HUDEP-2 (cell line): ENCODE measurements around the gene HOXC9.
A peak's percentile ranks its signal among the peaks of the same experiment; 100 is the strongest.

ENCODE experiments used
- DNase-seq, 76 experiments: peaks; one replicate each; lab custom pipeline; 2025; ENCODE audit not compliant: unreplicated experiment in 76 of 76; lab: John Stamatoyannopoulos, UW

HOXC9 gene

GRCh38 chr12:53998900-53999236 is 1.1 kb upstream of the HOXC9 start:
- DNase-seq: no peak

- peak in 16 of 76 experiments; percentile 6 to 34 (median 16) for DNase-seq
Observed at GRCh38 chr12:53999559-54000115, 324 bp upstream of the HOXC9 start.

GRCh38 chr12:54001283-54002187 is 1.6 kb downstream of the HOXC9 start:
- no peak for DNase-seq

GRCh38 chr12:54002278-54002914 is 2.4 kb downstream of the HOXC9 start:
- no peak for DNase-seq

- no peak for DNase-seq
Observed at GRCh38 chr12:54002915-54003389, 3.0 kb downstream of the HOXC9 start.

GRCh38 chr12:54003625-54004024 is 3.7 kb downstream of the HOXC9 start:
- DNase-seq: no peak

GRCh38 chr12:54004063-54004840 is 4.3 kb downstream of the HOXC9 start:
- DNase-seq: no peak

- DNase-seq: no peak
Observed at GRCh38 chr12:54004841-54005530, 5.0 kb downstream of the HOXC9 start.

GRCh38 chr12:54005531-54005852 is 5.5 kb downstream of the HOXC9 start:
- DNase-seq: no peak

GRCh38 chr12:54005853-54006558 is 6.0 kb downstream of the HOXC9 start:
- peak in 65 of 76 experiments; percentile 6 to 82 (median 60) for DNase-seq

- no peak for DNase-seq
Observed at GRCh38 chr12:54006559-54007220, 6.7 kb downstream of the HOXC9 start.

- no peak for DNase-seq
Observed at GRCh38 chr12:54007538-54008259, 7.7 kb downstream of the HOXC9 start.

GRCh38 chr12:54008260-54008552 is 8.2 kb downstream of the HOXC9 start:
- DNase-seq: no peak

GRCh38 chr12:54009171-54010052 is 9.5 kb downstream of the HOXC9 start:
- DNase-seq: no peak

- no peak for DNase-seq
Observed at GRCh38 chr12:54010053-54010971, 10.4 kb downstream of the HOXC9 start.

- DNase-seq: no peak
Observed at GRCh38 chr12:54010972-54011664, 11.2 kb downstream of the HOXC9 start.
